PFSK-1 (cell line): ENCODE measurements around the gene STAT4.

Source experiments
- FOXP2 ChIP-seq: optimal IDR thresholded peaks from 2 replicates; pipeline ENCODE3; 2011; ENCODE audit warnings: borderline replicate concordance, control low read depth, inconsistent platforms; ENCODE audit not compliant: insufficient read depth; ENCODE audit errors: extremely low read length, extremely low read depth
- POLR2AphosphoS5 ChIP-seq: IDR thresholded peaks from 2 replicates; pipeline ENCODE4 v1.6.1; 2012; ENCODE audit warnings: low read depth, mild to moderate bottlenecking, control low read depth, low read length, moderate library complexity
- REST ChIP-seq, 2 experiments: IDR thresholded peaks; 2 replicates each; pipeline versions ENCODE4 v1.6.1 to v1.8.0; 2011 to 2012; ENCODE audit warnings: low read depth in 2 of 2, low read length in 2 of 2, control low read depth in 1 of 2, inconsistent platforms in 1 of 2, mild to moderate bottlenecking in 1 of 2, moderate library complexity in 1 of 2; ENCODE audit not compliant: insufficient read depth in 1 of 2
- SIN3A ChIP-seq: IDR thresholded peaks from 2 replicates; pipeline ENCODE4 v1.6.1; 2012; ENCODE audit warnings: mild to moderate bottlenecking, low read length, moderate library complexity, borderline replicate concordance; ENCODE audit not compliant: insufficient read depth
- TAF1 ChIP-seq: IDR thresholded peaks from 2 replicates; pipeline ENCODE4 v1.6.1; 2012; ENCODE audit warnings: low read length, control low read depth, borderline replicate concordance; ENCODE audit not compliant: insufficient read depth

- TF ChIP-seq POLR2AphosphoS5 (no peak), TAF1 (no peak), SIN3A (no peak), REST (IDR thresholded peaks at IDR 0.05; ENCODE audit: insufficient read depth in 1 of 2, low read depth in 2 of 2, low read length in 2 of 2) (peak; percentile 65 to 85; a peak in 3 of 4 replicates), FOXP2 (no peak)
These were observed 1.9 kb upstream of the STAT4 start for GRCh38 chr2:191152482-191153240.
